K562 (cell line): Measurements from ENCODE around the gene PBX2. TPM values are rescaled to one million over a fixed set of nuclear protein-coding genes. Genes with fewer than 3 reads are reported as not detected.

Source experiments
- BMI1 ChIP-seq: fragments of 150-350 bp; IDR thresholded peaks from 2 replicates; pipeline ENCODE4 v1.6.1; 2014; ENCODE audit warnings: low read length
- CHD1 ChIP-seq: fragments of 200-600 bp; sonication (generic); IDR thresholded peaks from one replicate; pipeline ENCODE4 v1.6.1; 2012; ENCODE audit warnings: mild to moderate bottlenecking, moderate library complexity, low read length, inconsistent platforms
- DDX20 ChIP-seq: fragments of 450-650 bp; IDR thresholded peaks from 2 replicates; pipeline ENCODE4 v1.6.1; 2016; ENCODE audit warnings: missing genetic modification characterization, low read depth, mild to moderate bottlenecking, missing compliant biosample characterization, moderate library complexity
- ERF ChIP-seq: fragments of 450-650 bp; formaldehyde crosslinking; IDR thresholded peaks from 2 replicates; pipeline ENCODE4 v1.4.0; 2020; ENCODE audit warnings: mild to moderate bottlenecking, mixed read lengths
- FIP1L1 ChIP-seq: fragments of 200-400 bp; formaldehyde crosslinking; IDR thresholded peaks from 2 replicates; pipeline ENCODE4 v1.6.1; 2018; ENCODE audit warnings: mild to moderate bottlenecking, low read depth, low read length; ENCODE audit not compliant: poor library complexity, severe bottlenecking
- FOXM1 ChIP-seq, 2 experiments: fragments of 450-650 bp in 1 of 2; sonication (generic) in 1 of 2; formaldehyde crosslinking in 1 of 2; IDR thresholded peaks; 2 replicates each; pipeline versions ENCODE4 v1.6.1 to v1.9.0; 2017 to 2022; ENCODE audit warnings: low read depth in 2 of 2, mild to moderate bottlenecking in 2 of 2, missing genetic modification reagents in 1 of 2, moderate library complexity in 1 of 2
- HDGF ChIP-seq: fragments of 450-650 bp; IDR thresholded peaks from 2 replicates; pipeline ENCODE4 v1.6.1; 2016
- KDM4B ChIP-seq, 2 experiments: fragments of 450-650 bp in 1 of 2; sonication (generic) in 1 of 2; IDR thresholded peaks; 2 replicates each; pipeline ENCODE4 v1.6.1; 2016 to 2017; ENCODE audit warnings: borderline replicate concordance in 2 of 2, antibody characterized with exemption in 1 of 2, low read depth in 1 of 2, mild to moderate bottlenecking in 1 of 2
- MTA2 ChIP-seq: fragments of 450-650 bp; IDR thresholded peaks from 2 replicates; pipeline ENCODE4 v1.6.1; 2016; ENCODE audit warnings: low read depth
- NFE2 ChIP-seq: IDR thresholded peaks from 2 replicates; pipeline ENCODE4 v1.6.1; 2014; ENCODE audit warnings: antibody characterized with exemption, low read depth
- NFIC ChIP-seq: fragments of 450-650 bp; IDR thresholded peaks from 2 replicates; pipeline ENCODE4 v1.6.1; 2017; ENCODE audit warnings: mild to moderate bottlenecking, inconsistent platforms
- NONO ChIP-seq, 2 experiments: fragments of 200-400 bp in 1 of 2; fragments of 450-650 bp in 1 of 2; formaldehyde crosslinking in 1 of 2; IDR thresholded peaks; 2 replicates each; pipeline ENCODE4 v1.6.1; 2017; ENCODE audit warnings: low read depth in 2 of 2, mild to moderate bottlenecking in 2 of 2, moderate library complexity in 2 of 2, low read length in 1 of 2
- NR1H2 ChIP-seq: sonication (generic); formaldehyde crosslinking; IDR thresholded peaks from 2 replicates; pipeline ENCODE4 v1.4.0; 2020; ENCODE audit warnings: mild to moderate bottlenecking, missing genetic modification reagents
- NRF1 ChIP-seq, 2 experiments: fragments of 450-650 bp; IDR thresholded peaks in 1 of 2; conservative IDR thresholded peaks in 1 of 2; 2 replicates each; pipeline ENCODE4 v1.6.1; 2014; ENCODE audit warnings: mild to moderate bottlenecking in 2 of 2
- PPARD ChIP-seq: fragments of 250-450 bp; sonication (Bioruptor Pico); IDR thresholded peaks from 2 replicates; pipeline ENCODE4 v1.8.0; 2022; ENCODE audit warnings: inconsistent platforms, mild to moderate bottlenecking, moderate library complexity
- PTRF ChIP-seq: fragments of 450-650 bp; IDR thresholded peaks from 2 replicates; pipeline ENCODE4 v1.6.1; 2016; ENCODE audit warnings: mild to moderate bottlenecking, missing genetic modification characterization, missing compliant biosample characterization
- RBM15 ChIP-seq: fragments of 200-400 bp; formaldehyde crosslinking; IDR thresholded peaks from 2 replicates; pipeline ENCODE4 v1.6.1; 2018; ENCODE audit warnings: mild to moderate bottlenecking, low read length, moderate library complexity; ENCODE audit not compliant: insufficient read depth
- STAT5B ChIP-seq: fragments of 250-450 bp; sonication (Bioruptor Pico); IDR thresholded peaks from 2 replicates; pipeline ENCODE4 v1.8.0; 2021; ENCODE audit warnings: mild to moderate bottlenecking, inconsistent platforms
- XRCC4 ChIP-seq: IDR thresholded peaks from one replicate; pipeline ENCODE4 v1.6.1; 2011; ENCODE audit not compliant: insufficient read depth, insufficient read length; ENCODE audit errors: extremely low read depth
- XRCC5 ChIP-seq: fragments of 200-400 bp; formaldehyde crosslinking; IDR thresholded peaks from 2 replicates; pipeline ENCODE4 v1.6.1; 2017; ENCODE audit warnings: low read depth, mild to moderate bottlenecking, low read length
- ZFX ChIP-seq: sonication (generic); formaldehyde crosslinking; IDR thresholded peaks from 2 replicates; pipeline ENCODE4 v1.8.0; 2022; ENCODE audit warnings: mild to moderate bottlenecking, missing genetic modification reagents, moderate library complexity
- ZNF146 ChIP-seq: IDR thresholded peaks from one replicate; pipeline ENCODE4 v1.6.1; 2018; ENCODE audit warnings: missing compliant biosample characterization; ENCODE audit not compliant: unreplicated experiment
- ZNF184 ChIP-seq: sonication (generic); formaldehyde crosslinking; IDR thresholded peaks from 2 replicates; pipeline ENCODE4 v1.5.0; 2020; ENCODE audit warnings: missing genetic modification reagents
- ZNF507 ChIP-seq: conservative IDR thresholded peaks from 2 replicates; pipeline ENCODE4 v1.6.1; 2017; ENCODE audit warnings: missing genetic modification characterization, missing compliant biosample characterization
- polyA plus RNA-seq, 8 experiments: library from polyadenylated mRNA; depleted of rRNA in 4 of 8; stranded (reverse) in 5 of 8; unstranded in 3 of 8; fragments of >200 nt; fragmentation: Nextera tagmentation in 2 of 8; fragmentation: Illumina TruSeq in 1 of 8; extraction: Ambion mirVana in 2 of 8; extraction: Trizol in 1 of 8; gene quantifications; 2 replicates each; pipeline versions ENCODE4 v1.2.1 to v1.2.3, GENCODE V29; 2011 to 2014; ENCODE audit warnings: inconsistent platforms in 1 of 8, missing spikeins in 1 of 8
- total RNA-seq, 7 experiments: library from RNA; depleted of rRNA in 6 of 7; stranded (reverse); fragments of >200 nt in 6 of 7; fragmentation: Illumina TruSeq in 2 of 7; extraction: Trizol in 2 of 7; gene quantifications; 2 replicates each; pipeline versions ENCODE4 v1.2.1 to v1.2.3, GENCODE V29; 2011 to 2021; ENCODE audit warnings: low replicate concordance in 1 of 7
- TF ChIP-seq, protein P1 (sequence below): fragments of 250-450 bp; sonication (Bioruptor Pico); IDR thresholded peaks from 2 replicates; pipeline ENCODE4 v1.5.0; 2021
- TF ChIP-seq, protein P2 (sequence below): fragments of 450-650 bp; IDR thresholded peaks from 2 replicates; pipeline ENCODE4 v1.6.1; 2016; ENCODE audit warnings: antibody characterized with exemption
- TF ChIP-seq, protein P3 (sequence below): sonication (generic); formaldehyde crosslinking; IDR thresholded peaks from 2 replicates; pipeline ENCODE4 v1.9.0; 2022; ENCODE audit warnings: mild to moderate bottlenecking, missing genetic modification reagents
- TF ChIP-seq, protein P4 (sequence below): fragments of 450-650 bp; formaldehyde crosslinking; IDR thresholded peaks from 2 replicates; pipeline ENCODE4 v1.4.0; 2020; ENCODE audit warnings: mild to moderate bottlenecking

The PBX2 gene
- total and polyA plus RNA-seq, 9 of the 15 experiments (the other 6 are each of a cell fraction or from before 2014, with no cell fraction given): 1.9 to 134 (median 62.5) TPM

DNA sequence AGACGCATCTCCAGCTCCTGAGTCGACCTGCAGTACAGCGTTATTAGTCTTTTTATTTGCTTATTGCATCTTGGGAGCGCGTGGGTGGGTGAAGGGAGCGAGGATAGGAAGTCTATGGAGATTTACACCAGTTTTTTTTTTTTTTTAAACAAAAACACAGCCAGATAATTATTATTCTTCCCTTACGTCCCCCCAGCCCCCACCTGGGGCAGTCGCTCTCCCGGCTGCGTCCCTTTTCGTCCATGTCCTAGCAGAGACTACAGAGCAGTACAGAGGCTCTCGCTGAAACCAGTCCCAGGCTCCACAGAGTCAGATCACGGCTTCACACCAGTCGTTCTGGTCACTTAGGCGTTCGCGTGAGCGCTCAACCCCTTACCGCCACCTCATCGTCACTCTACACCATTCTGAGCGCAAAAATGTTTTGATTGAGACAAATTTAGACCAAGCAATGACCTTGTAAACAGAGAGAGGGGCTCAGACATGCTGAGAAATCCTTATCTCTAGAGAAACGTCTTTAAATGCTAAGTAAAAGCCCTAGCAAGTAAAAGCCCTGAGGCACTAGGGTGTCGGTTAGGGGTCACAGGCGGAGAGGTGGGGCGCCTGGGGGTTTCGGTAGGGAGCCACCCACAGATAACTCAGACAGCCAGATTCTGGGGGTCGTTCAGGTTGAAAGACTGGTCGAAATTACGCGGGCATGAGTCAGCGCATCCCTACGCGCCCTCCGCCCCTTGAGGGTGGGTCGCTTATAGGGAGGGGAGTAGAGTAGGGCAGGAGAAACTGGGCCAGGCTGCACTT lies 37.0 kb downstream of the PBX2 start (continued):
- TF ChIP-seq, protein P1, sequence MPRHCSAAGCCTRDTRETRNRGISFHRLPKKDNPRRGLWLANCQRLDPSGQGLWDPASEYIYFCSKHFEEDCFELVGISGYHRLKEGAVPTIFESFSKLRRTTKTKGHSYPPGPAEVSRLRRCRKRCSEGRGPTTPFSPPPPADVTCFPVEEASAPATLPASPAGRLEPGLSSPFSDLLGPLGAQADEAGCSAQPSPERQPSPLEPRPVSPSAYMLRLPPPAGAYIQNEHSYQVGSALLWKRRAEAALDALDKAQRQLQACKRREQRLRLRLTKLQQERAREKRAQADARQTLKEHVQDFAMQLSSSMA (CRISPR knock-in tag): no peak
- no peak for TF ChIP-seq FOXM1 (IDR thresholded peaks at IDR 0.05; ENCODE audit: low read depth)
- TF ChIP-seq FOXM1 (CRISPR knock-in tag; IDR thresholded peaks at IDR 0.05; ENCODE audit: low read depth): no peak
- TF ChIP-seq, protein P2, sequence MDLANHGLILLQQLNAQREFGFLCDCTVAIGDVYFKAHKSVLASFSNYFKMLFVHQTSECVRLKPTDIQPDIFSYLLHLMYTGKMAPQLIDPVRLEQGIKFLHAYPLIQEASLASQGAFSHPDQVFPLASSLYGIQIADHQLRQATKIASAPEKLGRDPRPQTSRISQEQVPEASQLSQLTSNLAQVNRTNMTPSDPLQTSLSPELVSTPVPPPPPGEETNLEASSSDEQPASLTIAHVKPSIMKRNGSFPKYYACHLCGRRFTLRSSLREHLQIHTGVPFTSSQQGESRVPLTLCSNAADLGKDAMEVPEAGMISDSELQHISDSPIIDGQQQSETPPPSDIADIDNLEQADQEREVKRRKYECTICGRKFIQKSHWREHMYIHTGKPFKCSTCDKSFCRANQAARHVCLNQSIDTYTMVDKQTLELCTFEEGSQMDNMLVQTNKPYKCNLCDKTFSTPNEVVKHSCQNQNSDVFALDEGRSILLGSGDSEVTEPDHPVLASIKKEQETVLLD: no peak; the same call in 1 of the 2 replicates
- no peak for TF ChIP-seq NRF1 (conservative IDR thresholded peaks at IDR 0.05 in 1 of 2, IDR thresholded peaks at IDR 0.05 in 1 of 2)
- TF ChIP-seq NFIC: no peak
- no peak for TF ChIP-seq ZNF507 (tag)
- TF ChIP-seq ERF (CRISPR knock-in tag): no peak
- TF ChIP-seq FIP1L1: no peak
- TF ChIP-seq, protein P3, sequence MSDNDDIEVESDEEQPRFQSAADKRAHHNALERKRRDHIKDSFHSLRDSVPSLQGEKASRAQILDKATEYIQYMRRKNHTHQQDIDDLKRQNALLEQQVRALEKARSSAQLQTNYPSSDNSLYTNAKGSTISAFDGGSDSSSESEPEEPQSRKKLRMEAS: no peak
- peak; percentile 80 for TF ChIP-seq NFE2
- TF ChIP-seq NONO (IDR thresholded peaks at IDR 0.05; ENCODE audit: low read depth in 2 of 2, low read length in 1 of 2): no peak
- TF ChIP-seq MTA2: no peak
- TF ChIP-seq ZNF146 (CRISPR knock-in tag): no peak
- TF ChIP-seq HDGF: no peak
- TF ChIP-seq STAT5B (CRISPR knock-in tag): no peak
- TF ChIP-seq CHD1: no peak
- no peak for TF ChIP-seq BMI1
- no peak for TF ChIP-seq ZNF184 (CRISPR knock-in tag)
- TF ChIP-seq NR1H2: no peak
- no peak for TF ChIP-seq XRCC4
- no peak for TF ChIP-seq RBM15
- TF ChIP-seq PTRF (tag): no peak
- TF ChIP-seq, protein P4, sequence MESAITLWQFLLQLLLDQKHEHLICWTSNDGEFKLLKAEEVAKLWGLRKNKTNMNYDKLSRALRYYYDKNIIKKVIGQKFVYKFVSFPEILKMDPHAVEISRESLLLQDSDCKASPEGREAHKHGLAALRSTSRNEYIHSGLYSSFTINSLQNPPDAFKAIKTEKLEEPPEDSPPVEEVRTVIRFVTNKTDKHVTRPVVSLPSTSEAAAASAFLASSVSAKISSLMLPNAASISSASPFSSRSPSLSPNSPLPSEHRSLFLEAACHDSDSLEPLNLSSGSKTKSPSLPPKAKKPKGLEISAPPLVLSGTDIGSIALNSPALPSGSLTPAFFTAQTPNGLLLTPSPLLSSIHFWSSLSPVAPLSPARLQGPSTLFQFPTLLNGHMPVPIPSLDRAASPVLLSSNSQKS (CRISPR knock-in tag): no peak
- no peak for TF ChIP-seq DDX20 (tag)
- TF ChIP-seq KDM4B (IDR thresholded peaks at IDR 0.05; ENCODE audit: borderline replicate concordance in 2 of 2, low read depth in 1 of 2): no peak
- no peak for TF ChIP-seq ZFX (CRISPR knock-in tag)
- TF ChIP-seq PPARD: no peak
- no peak for TF ChIP-seq XRCC5
